Mesodermal cell (in vitro differentiated cells): Measurements from ENCODE around the gene SPATS2L.

Experiments
- H3K27ac ChIP-seq: 2 replicates; pipeline ENCODE4 v1.7.0; 2013; ENCODE audit warnings: mild to moderate bottlenecking, low read depth, low read length, moderate library complexity; ENCODE audit not compliant: severe bottlenecking
- H3K36me3 ChIP-seq: 2 replicates; pipeline ENCODE4 v1.7.1; 2013; ENCODE audit warnings: mild to moderate bottlenecking, low read length, moderate library complexity; ENCODE audit not compliant: control insufficient read depth, insufficient read depth
- H3K4me1 ChIP-seq: one replicate; pipeline ENCODE4 v1.7.1; 2013; ENCODE audit warnings: mild to moderate bottlenecking, low read length; ENCODE audit not compliant: insufficient read depth, control insufficient read depth, poor library complexity, severe bottlenecking
- H3K4me3 ChIP-seq: 2 replicates; pipeline ENCODE4 v1.7.0; 2013; ENCODE audit warnings: low read length, control low read depth, mild to moderate bottlenecking; ENCODE audit not compliant: insufficient read depth, poor library complexity, severe bottlenecking; ENCODE audit errors: extremely low read depth
- H3K9me3 ChIP-seq: 2 replicates; pipeline ENCODE4 v1.7.1; 2013; ENCODE audit warnings: mild to moderate bottlenecking, low read length, moderate library complexity; ENCODE audit not compliant: control insufficient read depth
- WGBS, 2 experiments: methylation state at CpG; one replicate each; pipeline ENCODE4 v1.1.5; 2013; ENCODE audit warnings: missing lambda C conversion rate in 2 of 2; ENCODE audit not compliant: insufficient coverage in 2 of 2; 5-methylcytosine and 5-hydroxymethylcytosine counted together

SPATS2L gene

GRCh38 chr2:200297989-200298388, 8.5 kb upstream of the SPATS2L start:
- 91 to 100% methylated on average over 3 to 4 of the region's 5 CpGs for WGBS, 2 experiments
- Histone ChIP-seq H3K36me3 (no peaks in the 10 kb centered on the region), H3K9me3 (no peaks in the 10 kb centered on the region), H3K4me3 (no peak overlapping the region), H3K4me1 (peaks cover 21% of the 10 kb centered on the region), H3K27ac (no peak overlapping the region)

- peaks cover 22% of the 10 kb centered on the region for H3K4me1 ChIP-seq
- 83 to 100% methylated on average over 1 of the region's 3 CpGs for WGBS, 2 experiments
- no peak overlapping the region for H3K27ac ChIP-seq
- no peaks in the 10 kb centered on the region for H3K9me3 ChIP-seq
- H3K36me3 ChIP-seq = no peaks in the 10 kb centered on the region
- no peak overlapping the region for H3K4me3 ChIP-seq
These were observed 7.7 kb upstream of the SPATS2L start for GRCh38 chr2:200298816-200299215.

GRCh38 chr2:200300065-200300464, 6.4 kb upstream of the SPATS2L start:
- Histone ChIP-seq H3K9me3 (no peaks in the 10 kb centered on the region), H3K4me3 (no peak overlapping the region), H3K4me1 (peaks cover 22% of the 10 kb centered on the region), H3K36me3 (no peaks in the 10 kb centered on the region), H3K27ac (peak overlapping the region; percentile 47)
- 91 to 100% methylated on average over 1 of the region's 1 CpG for WGBS, 2 experiments

- Histone ChIP-seq H3K9me3 (no peaks in the 10 kb centered on the region), H3K36me3 (no peaks in the 10 kb centered on the region), H3K27ac (peak overlapping the region; percentile 47), H3K4me3 (no peak overlapping the region), H3K4me1 (peaks cover 27% of the 10 kb centered on the region)
- WGBS, 2 experiments = 76 to 81% methylated on average over 3 of the region's 4 CpGs
These were observed 5.7 kb upstream of the SPATS2L start for GRCh38 chr2:200300638-200301314.

- Histone ChIP-seq H3K36me3 (no peaks in the 10 kb centered on the region), H3K4me1 (peaks cover 27% of the 10 kb centered on the region), H3K27ac (no peak overlapping the region), H3K4me3 (no peak overlapping the region), H3K9me3 (no peaks in the 10 kb centered on the region)
- 80% methylated on average over 1 of the region's 3 CpGs for WGBS, 2 experiments
These were observed 4.3 kb upstream of the SPATS2L start for GRCh38 chr2:200301953-200302858.

- H3K27ac ChIP-seq = no peak overlapping the region
- H3K9me3 ChIP-seq = no peaks in the 10 kb centered on the region
- WGBS, 2 experiments = 92 to 95% methylated on average over 4 to 5 of the region's 9 CpGs
- peaks cover 27% of the 10 kb centered on the region for H3K4me1 ChIP-seq
- H3K36me3 ChIP-seq = no peaks in the 10 kb centered on the region
- H3K4me3 ChIP-seq = no peak overlapping the region
These were observed 3.4 kb upstream of the SPATS2L start for GRCh38 chr2:200302940-200303727.

- Histone ChIP-seq H3K4me3 (peak overlapping the region; percentile 78), H3K9me3 (no peaks in the 10 kb centered on the region), H3K27ac (peak overlapping the region; percentile 90), H3K4me1 (peaks cover 42% of the 10 kb centered on the region), H3K36me3 (peaks cover under 1% of the 10 kb centered on the region)
- 0 to 2% methylated on average over 10 to 12 of the region's 14 CpGs for WGBS, 2 experiments
These were observed 697 bp upstream of the SPATS2L start for GRCh38 chr2:200305797-200306195.

- peak overlapping the region; percentile 72 for H3K27ac ChIP-seq
- H3K4me3 ChIP-seq = peak overlapping the region; percentile 78
- peaks cover 46% of the 10 kb centered on the region for H3K4me1 ChIP-seq
- WGBS, 2 experiments = 0% methylated on average over 98 to 107 of the region's 120 CpGs
- peaks cover 6% of the 10 kb centered on the region for H3K36me3 ChIP-seq
- H3K9me3 ChIP-seq = no peaks in the 10 kb centered on the region
These were observed 634 bp downstream of the SPATS2L start for GRCh38 chr2:200306931-200307723.

GRCh38 chr2:200307724-200308545, 1.4 kb downstream of the SPATS2L start:
- Histone ChIP-seq H3K9me3 (no peaks in the 10 kb centered on the region), H3K4me1 (peaks cover 40% of the 10 kb centered on the region), H3K4me3 (peak overlapping the region; percentile 78), H3K36me3 (peaks cover 10% of the 10 kb centered on the region), H3K27ac (peak overlapping the region; percentile 72)
- 4% methylated on average over 6 to 12 of the region's 20 CpGs for WGBS, 2 experiments
